ENCODE measurements around the gene IFRD1.

- TF ChIP-seq, protein P1, sequence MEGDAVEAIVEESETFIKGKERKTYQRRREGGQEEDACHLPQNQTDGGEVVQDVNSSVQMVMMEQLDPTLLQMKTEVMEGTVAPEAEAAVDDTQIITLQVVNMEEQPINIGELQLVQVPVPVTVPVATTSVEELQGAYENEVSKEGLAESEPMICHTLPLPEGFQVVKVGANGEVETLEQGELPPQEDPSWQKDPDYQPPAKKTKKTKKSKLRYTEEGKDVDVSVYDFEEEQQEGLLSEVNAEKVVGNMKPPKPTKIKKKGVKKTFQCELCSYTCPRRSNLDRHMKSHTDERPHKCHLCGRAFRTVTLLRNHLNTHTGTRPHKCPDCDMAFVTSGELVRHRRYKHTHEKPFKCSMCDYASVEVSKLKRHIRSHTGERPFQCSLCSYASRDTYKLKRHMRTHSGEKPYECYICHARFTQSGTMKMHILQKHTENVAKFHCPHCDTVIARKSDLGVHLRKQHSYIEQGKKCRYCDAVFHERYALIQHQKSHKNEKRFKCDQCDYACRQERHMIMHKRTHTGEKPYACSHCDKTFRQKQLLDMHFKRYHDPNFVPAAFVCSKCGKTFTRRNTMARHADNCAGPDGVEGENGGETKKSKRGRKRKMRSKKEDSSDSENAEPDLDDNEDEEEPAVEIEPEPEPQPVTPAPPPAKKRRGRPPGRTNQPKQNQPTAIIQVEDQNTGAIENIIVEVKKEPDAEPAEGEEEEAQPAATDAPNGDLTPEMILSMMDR (IDR thresholded peaks at IDR 0.05; ENCODE audit: poor library complexity): no peak
- no peak for TF ChIP-seq EZH2phosphoT487 (IDR thresholded peaks at IDR 0.05; ENCODE audit: low read depth, severe bottlenecking, unreplicated experiment)
Observed at GRCh38 chr7:112404321-112404720, 45.9 kb upstream of the IFRD1 start.

All from hepatocyte (in vitro differentiated cells).